DND-41 (cell line): ENCODE data around the gene IRF4.

Source experiments
- ATAC-seq: fragments of 200-7000 bp; cut with Tn5 transposase; 3 replicates; pipeline ENCODE4 v1.9.1; 2021; ENCODE audit warnings: low read depth; ENCODE audit not compliant: insufficient read depth
- DNase-seq: peaks from one replicate; pipeline ENCODE4 v3.0.0-alpha.2; 2020
- H2AFZ ChIP-seq: 2 replicates; pipeline ENCODE4 v1.6.0; 2012; ENCODE audit warnings: low read depth, low read length
- H3K27ac ChIP-seq: 2 replicates; pipeline ENCODE4 v1.5.1; 2012; ENCODE audit warnings: low read length, inconsistent platforms
- H3K27me3 ChIP-seq: fragments of 200-600 bp; sonication (generic); 2 replicates; pipeline ENCODE4 v1.6.0; 2012; ENCODE audit warnings: low read length, mild to moderate bottlenecking, inconsistent platforms; ENCODE audit not compliant: insufficient read depth, poor library complexity
- H3K36me3 ChIP-seq: 2 replicates; pipeline ENCODE4 v1.5.1; 2012; ENCODE audit warnings: low read length, inconsistent platforms; ENCODE audit not compliant: insufficient read depth
- H3K4me1 ChIP-seq: 2 replicates; pipeline ENCODE4 v1.5.1; 2012; ENCODE audit warnings: mild to moderate bottlenecking, low read length; ENCODE audit not compliant: insufficient read depth
- H3K4me2 ChIP-seq: 2 replicates; pipeline ENCODE4 v1.6.0; 2012; ENCODE audit warnings: mild to moderate bottlenecking, moderate library complexity, low read length, inconsistent platforms; ENCODE audit not compliant: insufficient read depth
- H3K4me3 ChIP-seq, 2 experiments: fragments of 200-600 bp in 1 of 2; shearing (Covaris generic) in 1 of 2; 2 replicates each; pipeline ENCODE4 v1.5.1; 2012 to 2016; ENCODE audit warnings: inconsistent platforms in 2 of 2, low read length in 2 of 2, mild to moderate bottlenecking in 2 of 2, low read depth in 1 of 2, moderate library complexity in 1 of 2
- H3K79me2 ChIP-seq: 2 replicates; pipeline ENCODE4 v1.6.0; 2012; ENCODE audit warnings: low read length, inconsistent platforms; ENCODE audit not compliant: insufficient read depth
- H3K9ac ChIP-seq: 2 replicates; pipeline ENCODE4 v1.6.0; 2012; ENCODE audit warnings: low read depth, mild to moderate bottlenecking, inconsistent platforms, low read length, moderate library complexity
- H3K9me3 ChIP-seq: 2 replicates; pipeline ENCODE4 v1.5.1; 2012; ENCODE audit warnings: low read length, moderate library complexity, mild to moderate bottlenecking, inconsistent platforms; ENCODE audit not compliant: insufficient read depth, severe bottlenecking
- H4K20me1 ChIP-seq: 2 replicates; pipeline ENCODE4 v1.6.0; 2012; ENCODE audit warnings: low read length; ENCODE audit not compliant: insufficient read depth
- EZH2 ChIP-seq: IDR thresholded peaks from 3 replicates; pipeline ENCODE4 v1.6.1; 2012; ENCODE audit warnings: borderline replicate concordance, low read depth, mild to moderate bottlenecking, moderate library complexity, low read length, inconsistent platforms; ENCODE audit not compliant: severe bottlenecking
- TF ChIP-seq, protein P1 (sequence below): IDR thresholded peaks from 2 replicates; pipeline ENCODE4 v1.5.1; 2012; ENCODE audit warnings: borderline replicate concordance, low read length, moderate library complexity, mild to moderate bottlenecking; ENCODE audit not compliant: poor library complexity, severe bottlenecking; ENCODE audit errors: extremely low read depth

The IRF4 gene

GRCh38 chr6:352896-353470 lies 38.6 kb upstream of the IRF4 start:
- Histone ChIP-seq H4K20me1 (peaks cover 3% of the 10 kb centered on the region; the same call in 1 of the 2 replicates), H3K9ac (no peak overlapping the region), H3K79me2 (no peaks in the 10 kb centered on the region), H3K27me3 (no peaks in the 10 kb centered on the region), H3K9me3 (no peaks in the 10 kb centered on the region), H3K4me1 (no peaks in the 10 kb centered on the region), H2AFZ (no peak overlapping the region), H3K27ac (no peak overlapping the region), H3K4me3 (no peak overlapping the region), H3K36me3 (peaks cover 11% of the 10 kb centered on the region; the same call in 1 of the 2 replicates), H3K4me2 (no peak overlapping the region)
- ATAC-seq (peak; percentile 56; the same call in 1 of the 3 replicates), DNase-seq (peak; percentile 34)
- TF ChIP-seq EZH2, result no peak
- TF ChIP-seq, protein P1, sequence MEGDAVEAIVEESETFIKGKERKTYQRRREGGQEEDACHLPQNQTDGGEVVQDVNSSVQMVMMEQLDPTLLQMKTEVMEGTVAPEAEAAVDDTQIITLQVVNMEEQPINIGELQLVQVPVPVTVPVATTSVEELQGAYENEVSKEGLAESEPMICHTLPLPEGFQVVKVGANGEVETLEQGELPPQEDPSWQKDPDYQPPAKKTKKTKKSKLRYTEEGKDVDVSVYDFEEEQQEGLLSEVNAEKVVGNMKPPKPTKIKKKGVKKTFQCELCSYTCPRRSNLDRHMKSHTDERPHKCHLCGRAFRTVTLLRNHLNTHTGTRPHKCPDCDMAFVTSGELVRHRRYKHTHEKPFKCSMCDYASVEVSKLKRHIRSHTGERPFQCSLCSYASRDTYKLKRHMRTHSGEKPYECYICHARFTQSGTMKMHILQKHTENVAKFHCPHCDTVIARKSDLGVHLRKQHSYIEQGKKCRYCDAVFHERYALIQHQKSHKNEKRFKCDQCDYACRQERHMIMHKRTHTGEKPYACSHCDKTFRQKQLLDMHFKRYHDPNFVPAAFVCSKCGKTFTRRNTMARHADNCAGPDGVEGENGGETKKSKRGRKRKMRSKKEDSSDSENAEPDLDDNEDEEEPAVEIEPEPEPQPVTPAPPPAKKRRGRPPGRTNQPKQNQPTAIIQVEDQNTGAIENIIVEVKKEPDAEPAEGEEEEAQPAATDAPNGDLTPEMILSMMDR, result no peak

DNA sequence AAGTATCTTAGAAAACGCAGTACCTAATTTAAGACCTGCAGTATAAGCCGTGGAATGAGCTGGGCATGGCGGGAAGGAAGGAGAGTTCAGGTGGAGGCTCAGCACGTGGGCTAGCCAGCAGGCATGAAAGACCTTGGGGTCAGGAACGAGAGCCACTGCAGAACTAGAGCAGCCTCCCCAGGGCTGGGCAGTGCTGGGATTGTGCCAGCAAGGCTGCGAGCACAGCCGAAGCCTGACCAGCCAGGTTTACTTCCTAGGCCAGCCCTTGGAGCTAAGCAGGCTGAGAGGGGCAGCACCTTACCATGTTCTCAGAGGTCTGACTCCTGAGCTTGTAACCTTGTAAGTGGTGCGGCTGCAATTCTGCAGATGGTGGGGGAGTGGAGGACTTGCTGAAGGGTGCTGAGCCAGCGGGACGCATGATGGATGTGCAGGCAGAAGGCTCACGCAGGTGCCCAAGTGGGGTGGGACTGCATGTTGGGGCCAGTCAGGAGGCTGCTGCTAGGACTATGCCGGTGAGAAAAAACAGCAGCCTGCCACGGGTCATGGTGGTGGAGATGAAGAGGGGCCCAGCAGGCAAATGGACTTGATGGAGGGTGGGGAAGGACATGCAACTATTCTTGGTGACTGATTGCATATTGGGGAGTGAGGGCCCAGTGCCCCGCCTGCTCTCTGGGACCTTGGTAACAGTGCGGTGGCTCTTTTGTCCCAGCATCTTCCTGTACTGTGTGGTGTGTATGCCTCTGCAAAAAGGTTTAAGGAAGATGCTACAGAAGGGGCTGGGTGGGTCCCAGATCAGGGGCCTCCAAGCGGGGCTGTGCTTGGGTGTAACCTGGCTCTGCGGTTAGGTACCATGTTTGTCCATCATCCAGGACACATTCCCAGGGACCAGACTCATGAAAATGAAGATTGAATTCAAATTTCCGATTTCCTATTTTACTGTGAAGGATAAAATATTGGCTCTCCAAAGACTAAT lies 37.6 kb upstream of the IRF4 start:
- Histone ChIP-seq H3K4me3 (no peak overlapping the region), H3K9me3 (no peaks in the 10 kb centered on the region), H3K9ac (no peak overlapping the region), H3K36me3 (peaks cover 3% of the 10 kb centered on the region; the same call in 1 of the 2 replicates), H4K20me1 (peaks cover 7% of the 10 kb centered on the region; the same call in 1 of the 2 replicates), H2AFZ (no peak overlapping the region), H3K4me2 (no peak overlapping the region), H3K27me3 (no peaks in the 10 kb centered on the region), H3K79me2 (no peaks in the 10 kb centered on the region), H3K4me1 (no peaks in the 10 kb centered on the region), H3K27ac (no peak overlapping the region)
- DNase-seq (no peak), ATAC-seq (no peak)
- no peak for TF ChIP-seq EZH2
- TF ChIP-seq, protein P1, result no peak

- no peaks in the 10 kb centered on the region for H3K4me1 ChIP-seq
- no peak overlapping the region for H3K4me2 ChIP-seq
- TF ChIP-seq, protein P1, result no peak
- TF ChIP-seq EZH2, result no peak
- H3K79me2 ChIP-seq, result no peaks in the 10 kb centered on the region
- H3K27ac ChIP-seq, result no peak overlapping the region
- no peak for ATAC-seq
- no peaks in the 10 kb centered on the region for H3K27me3 ChIP-seq
- no peak overlapping the region for H3K9ac ChIP-seq
- H3K4me3 ChIP-seq, result no peak overlapping the region
- no peaks in the 10 kb centered on the region for H3K9me3 ChIP-seq
- H4K20me1 ChIP-seq, result peaks cover 7% of the 10 kb centered on the region; the same call in 1 of the 2 replicates
- DNase-seq, result no peak
- no peak overlapping the region for H2AFZ ChIP-seq
- H3K36me3 ChIP-seq, result no peaks in the 10 kb centered on the region
These were observed 36.8 kb upstream of the IRF4 start for GRCh38 chr6:354631-355280.
